Measurements from ENCODE around the gene OAT.

The OAT gene

DNA sequence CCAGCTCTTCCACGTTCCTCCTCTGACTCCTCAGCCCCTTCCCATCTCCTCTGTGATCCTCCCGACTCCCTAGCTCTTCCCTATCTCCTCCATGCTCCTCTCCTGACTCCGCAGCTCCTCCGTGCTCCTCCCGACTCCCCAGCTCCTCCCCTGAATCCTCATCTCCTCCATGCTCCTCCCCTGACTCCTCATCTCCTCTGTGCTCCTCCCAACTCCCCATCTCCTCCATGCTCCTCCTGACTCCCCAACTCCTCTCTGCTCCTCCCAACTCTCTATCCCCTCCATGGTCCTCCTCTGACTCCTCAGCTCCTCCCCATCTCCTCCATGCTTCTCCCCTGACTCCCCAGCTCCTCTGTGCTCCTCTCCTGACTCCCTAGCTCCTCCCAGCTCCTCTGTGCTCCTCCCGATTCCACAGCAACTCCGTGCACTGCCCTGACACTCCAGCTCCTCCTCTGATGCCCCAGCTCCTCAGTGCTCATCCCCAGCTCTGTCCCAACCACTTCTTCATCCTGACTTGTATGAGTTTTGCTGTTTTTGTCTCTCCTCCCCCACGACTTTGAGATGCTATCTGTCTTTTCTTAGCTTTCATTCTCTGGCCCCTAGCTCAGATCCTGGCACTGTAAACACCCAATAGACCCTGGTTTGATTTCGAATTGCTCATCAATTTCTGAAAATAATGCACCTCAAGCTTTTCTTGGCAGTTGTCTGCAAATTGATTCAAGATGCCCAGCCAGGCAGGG, 38.3 kb downstream of the OAT start:
- ATAC-seq: no peak
- TF ChIP-seq TOX (CRISPR knock-in tag; IDR thresholded peaks at IDR 0.05; ENCODE audit: borderline replicate concordance): no peak
- no peak for TF ChIP-seq ZNF565 (CRISPR knock-in tag; conservative IDR thresholded peaks at IDR 0.05; ENCODE audit: low read depth)

DNA sequence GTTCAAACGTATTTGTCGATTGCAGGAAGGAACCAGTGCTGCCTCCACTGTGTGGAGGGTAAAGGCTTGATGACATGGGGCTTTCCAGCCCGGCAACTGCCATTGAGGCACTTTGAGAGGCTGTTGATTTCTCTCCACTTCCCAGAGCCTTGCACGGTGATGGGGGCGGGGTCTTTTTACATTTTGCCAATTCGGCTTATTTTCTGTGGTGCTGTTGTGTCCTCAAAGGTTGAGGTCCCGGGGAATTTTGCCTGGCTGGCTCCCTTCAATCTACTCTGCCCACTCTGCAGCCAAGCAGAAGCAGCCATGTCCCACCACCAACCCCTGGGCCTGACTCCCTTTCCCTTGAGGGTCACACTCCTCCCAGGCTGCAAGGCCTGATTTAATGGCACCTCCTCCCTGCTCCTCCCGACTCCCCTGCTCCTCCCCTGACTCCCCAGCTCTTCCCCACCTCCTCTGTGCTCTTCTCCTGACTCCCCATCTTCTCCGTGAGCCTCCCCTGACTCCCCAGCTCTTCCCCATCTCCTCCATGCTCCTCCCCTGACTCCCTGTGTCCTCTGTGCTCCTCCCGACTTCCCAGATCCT, 39.0 kb downstream of the OAT start:
- ATAC-seq: no peak
- TF ChIP-seq TOX (CRISPR knock-in tag; IDR thresholded peaks at IDR 0.05; ENCODE audit: borderline replicate concordance): no peak
- TF ChIP-seq ZC3H10 (CRISPR knock-in tag; IDR thresholded peaks at IDR 0.05): no peak
- no peak for TF ChIP-seq ZNF70 (CRISPR knock-in tag; IDR thresholded peaks at IDR 0.05)
- TF ChIP-seq ISL1 (CRISPR knock-in tag; IDR thresholded peaks at IDR 0.05): no peak
- no peak for TF ChIP-seq ESRRG (CRISPR knock-in tag; IDR thresholded peaks at IDR 0.05)
- no peak for TF ChIP-seq BACH2 (CRISPR knock-in tag; IDR thresholded peaks at IDR 0.05; ENCODE audit: borderline replicate concordance)
- TF ChIP-seq, protein P1, sequence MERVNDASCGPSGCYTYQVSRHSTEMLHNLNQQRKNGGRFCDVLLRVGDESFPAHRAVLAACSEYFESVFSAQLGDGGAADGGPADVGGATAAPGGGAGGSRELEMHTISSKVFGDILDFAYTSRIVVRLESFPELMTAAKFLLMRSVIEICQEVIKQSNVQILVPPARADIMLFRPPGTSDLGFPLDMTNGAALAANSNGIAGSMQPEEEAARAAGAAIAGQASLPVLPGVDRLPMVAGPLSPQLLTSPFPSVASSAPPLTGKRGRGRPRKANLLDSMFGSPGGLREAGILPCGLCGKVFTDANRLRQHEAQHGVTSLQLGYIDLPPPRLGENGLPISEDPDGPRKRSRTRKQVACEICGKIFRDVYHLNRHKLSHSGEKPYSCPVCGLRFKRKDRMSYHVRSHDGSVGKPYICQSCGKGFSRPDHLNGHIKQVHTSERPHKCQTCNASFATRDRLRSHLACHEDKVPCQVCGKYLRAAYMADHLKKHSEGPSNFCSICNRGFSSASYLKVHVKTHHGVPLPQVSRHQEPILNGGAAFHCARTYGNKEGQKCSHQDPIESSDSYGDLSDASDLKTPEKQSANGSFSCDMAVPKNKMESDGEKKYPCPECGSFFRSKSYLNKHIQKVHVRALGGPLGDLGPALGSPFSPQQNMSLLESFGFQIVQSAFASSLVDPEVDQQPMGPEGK (CRISPR knock-in tag; IDR thresholded peaks at IDR 0.05; ENCODE audit: borderline replicate concordance): no peak
- TF ChIP-seq ZNF8 (CRISPR knock-in tag; IDR thresholded peaks at IDR 0.05): no peak
- TF ChIP-seq, protein P2, sequence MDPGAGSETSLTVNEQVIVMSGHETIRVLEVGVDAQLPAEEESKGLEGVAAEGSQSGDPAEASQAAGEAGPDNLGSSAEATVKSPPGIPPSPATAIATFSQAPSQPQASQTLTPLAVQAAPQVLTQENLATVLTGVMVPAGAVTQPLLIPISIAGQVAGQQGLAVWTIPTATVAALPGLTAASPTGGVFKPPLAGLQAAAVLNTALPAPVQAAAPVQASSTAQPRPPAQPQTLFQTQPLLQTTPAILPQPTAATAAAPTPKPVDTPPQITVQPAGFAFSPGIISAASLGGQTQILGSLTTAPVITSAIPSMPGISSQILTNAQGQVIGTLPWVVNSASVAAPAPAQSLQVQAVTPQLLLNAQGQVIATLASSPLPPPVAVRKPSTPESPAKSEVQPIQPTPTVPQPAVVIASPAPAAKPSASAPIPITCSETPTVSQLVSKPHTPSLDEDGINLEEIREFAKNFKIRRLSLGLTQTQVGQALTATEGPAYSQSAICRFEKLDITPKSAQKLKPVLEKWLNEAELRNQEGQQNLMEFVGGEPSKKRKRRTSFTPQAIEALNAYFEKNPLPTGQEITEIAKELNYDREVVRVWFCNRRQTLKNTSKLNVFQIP (CRISPR knock-in tag; IDR thresholded peaks at IDR 0.05; ENCODE audit: borderline replicate concordance, low read depth): no peak
- TF ChIP-seq RARB (CRISPR knock-in tag; IDR thresholded peaks at IDR 0.05): no peak
- no peak for TF ChIP-seq ZNF565 (CRISPR knock-in tag; conservative IDR thresholded peaks at IDR 0.05; ENCODE audit: low read depth)

DNA sequence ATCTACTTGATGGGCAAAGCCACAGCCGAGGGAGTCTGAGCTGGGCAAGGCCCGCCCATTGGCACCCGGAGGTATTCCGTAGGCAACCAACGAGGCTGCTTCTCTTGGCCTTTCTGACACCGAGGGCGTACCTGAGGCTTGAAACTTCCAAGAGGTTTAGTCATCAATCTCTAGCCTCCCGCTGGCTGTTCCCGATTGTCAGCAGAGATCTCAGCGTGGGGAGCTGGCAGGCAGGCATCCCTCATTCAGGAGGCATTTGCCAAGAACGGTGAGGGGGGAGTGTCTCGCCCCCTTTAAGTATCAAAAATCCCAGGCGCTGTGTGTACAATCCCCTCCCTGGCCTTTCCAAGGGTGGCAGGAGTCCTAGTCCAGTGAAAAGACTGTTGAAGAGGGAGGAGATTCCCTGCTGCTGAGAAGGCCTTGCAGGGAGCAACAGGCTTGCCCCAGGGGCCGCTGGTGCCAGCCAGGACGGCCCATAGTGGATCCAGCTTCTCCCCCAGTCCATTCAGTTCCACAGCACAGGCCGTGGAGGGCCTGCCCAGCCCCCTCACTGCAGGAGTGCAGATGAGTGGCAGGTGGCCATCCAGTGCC, 39.7 kb downstream of the OAT start:
- no peak; the same call in 2 of the 3 replicates for ATAC-seq
- no peak for TF ChIP-seq ARNTL (CRISPR knock-in tag; IDR thresholded peaks at IDR 0.05; ENCODE audit: borderline replicate concordance, low read depth)
- TF ChIP-seq, protein P3, sequence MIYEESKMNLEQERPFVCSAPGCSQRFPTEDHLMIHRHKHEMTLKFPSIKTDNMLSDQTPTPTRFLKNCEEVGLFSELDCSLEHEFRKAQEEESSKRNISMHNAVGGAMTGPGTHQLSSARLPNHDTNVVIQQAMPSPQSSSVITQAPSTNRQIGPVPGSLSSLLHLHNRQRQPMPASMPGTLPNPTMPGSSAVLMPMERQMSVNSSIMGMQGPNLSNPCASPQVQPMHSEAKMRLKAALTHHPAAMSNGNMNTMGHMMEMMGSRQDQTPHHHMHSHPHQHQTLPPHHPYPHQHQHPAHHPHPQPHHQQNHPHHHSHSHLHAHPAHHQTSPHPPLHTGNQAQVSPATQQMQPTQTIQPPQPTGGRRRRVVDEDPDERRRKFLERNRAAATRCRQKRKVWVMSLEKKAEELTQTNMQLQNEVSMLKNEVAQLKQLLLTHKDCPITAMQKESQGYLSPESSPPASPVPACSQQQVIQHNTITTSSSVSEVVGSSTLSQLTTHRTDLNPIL (CRISPR knock-in tag; IDR thresholded peaks at IDR 0.05; ENCODE audit: low read depth): no peak
- TF ChIP-seq, protein P4, sequence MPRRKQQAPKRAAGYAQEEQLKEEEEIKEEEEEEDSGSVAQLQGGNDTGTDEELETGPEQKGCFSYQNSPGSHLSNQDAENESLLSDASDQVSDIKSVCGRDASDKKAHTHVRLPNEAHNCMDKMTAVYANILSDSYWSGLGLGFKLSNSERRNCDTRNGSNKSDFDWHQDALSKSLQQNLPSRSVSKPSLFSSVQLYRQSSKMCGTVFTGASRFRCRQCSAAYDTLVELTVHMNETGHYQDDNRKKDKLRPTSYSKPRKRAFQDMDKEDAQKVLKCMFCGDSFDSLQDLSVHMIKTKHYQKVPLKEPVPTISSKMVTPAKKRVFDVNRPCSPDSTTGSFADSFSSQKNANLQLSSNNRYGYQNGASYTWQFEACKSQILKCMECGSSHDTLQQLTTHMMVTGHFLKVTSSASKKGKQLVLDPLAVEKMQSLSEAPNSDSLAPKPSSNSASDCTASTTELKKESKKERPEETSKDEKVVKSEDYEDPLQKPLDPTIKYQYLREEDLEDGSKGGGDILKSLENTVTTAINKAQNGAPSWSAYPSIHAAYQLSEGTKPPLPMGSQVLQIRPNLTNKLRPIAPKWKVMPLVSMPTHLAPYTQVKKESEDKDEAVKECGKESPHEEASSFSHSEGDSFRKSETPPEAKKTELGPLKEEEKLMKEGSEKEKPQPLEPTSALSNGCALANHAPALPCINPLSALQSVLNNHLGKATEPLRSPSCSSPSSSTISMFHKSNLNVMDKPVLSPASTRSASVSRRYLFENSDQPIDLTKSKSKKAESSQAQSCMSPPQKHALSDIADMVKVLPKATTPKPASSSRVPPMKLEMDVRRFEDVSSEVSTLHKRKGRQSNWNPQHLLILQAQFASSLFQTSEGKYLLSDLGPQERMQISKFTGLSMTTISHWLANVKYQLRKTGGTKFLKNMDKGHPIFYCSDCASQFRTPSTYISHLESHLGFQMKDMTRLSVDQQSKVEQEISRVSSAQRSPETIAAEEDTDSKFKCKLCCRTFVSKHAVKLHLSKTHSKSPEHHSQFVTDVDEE (CRISPR knock-in tag; IDR thresholded peaks at IDR 0.05): no peak
- no peak for TF ChIP-seq ISL1 (CRISPR knock-in tag; IDR thresholded peaks at IDR 0.05)
- TF ChIP-seq SNAI2 (CRISPR knock-in tag; IDR thresholded peaks at IDR 0.05): no peak
- no peak for TF ChIP-seq ZFP3 (CRISPR knock-in tag; IDR thresholded peaks at IDR 0.05)
- TF ChIP-seq ZFP30 (CRISPR knock-in tag; IDR thresholded peaks at IDR 0.05): no peak
- TF ChIP-seq GLIS3 (CRISPR knock-in tag; IDR thresholded peaks at IDR 0.05): no peak

DNA sequence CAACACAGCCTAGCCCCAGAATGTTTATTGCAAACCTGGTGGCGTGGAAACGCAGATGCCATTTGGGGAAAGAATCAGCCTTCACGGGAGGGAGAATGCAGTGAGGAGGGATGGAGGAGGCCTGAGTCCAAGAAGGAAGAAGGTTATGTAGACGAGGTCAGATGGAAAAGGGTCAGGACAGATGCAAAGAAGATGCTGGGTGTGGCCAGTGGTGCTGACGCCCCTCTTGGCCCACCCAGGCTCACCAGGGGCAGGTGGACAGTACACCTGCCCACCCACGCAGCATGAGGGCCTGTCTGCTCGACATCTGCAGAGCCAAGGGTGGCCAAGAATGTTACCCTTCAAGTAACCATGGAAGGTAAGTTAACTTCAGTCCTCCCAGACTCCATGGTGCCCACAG, 40.5 kb downstream of the OAT start:
- no peak for ATAC-seq
- TF ChIP-seq ESRRG (CRISPR knock-in tag; IDR thresholded peaks at IDR 0.05): no peak
- TF ChIP-seq, protein P3 (CRISPR knock-in tag; IDR thresholded peaks at IDR 0.05; ENCODE audit: low read depth): no peak
- no peak for TF ChIP-seq SNAI2 (CRISPR knock-in tag; IDR thresholded peaks at IDR 0.05)
- TF ChIP-seq, protein P2 (CRISPR knock-in tag; IDR thresholded peaks at IDR 0.05; ENCODE audit: borderline replicate concordance, low read depth): no peak
- TF ChIP-seq ZFP3 (CRISPR knock-in tag; IDR thresholded peaks at IDR 0.05): no peak
- no peak for TF ChIP-seq TOX (CRISPR knock-in tag; IDR thresholded peaks at IDR 0.05; ENCODE audit: borderline replicate concordance)
- TF ChIP-seq, protein P5, sequence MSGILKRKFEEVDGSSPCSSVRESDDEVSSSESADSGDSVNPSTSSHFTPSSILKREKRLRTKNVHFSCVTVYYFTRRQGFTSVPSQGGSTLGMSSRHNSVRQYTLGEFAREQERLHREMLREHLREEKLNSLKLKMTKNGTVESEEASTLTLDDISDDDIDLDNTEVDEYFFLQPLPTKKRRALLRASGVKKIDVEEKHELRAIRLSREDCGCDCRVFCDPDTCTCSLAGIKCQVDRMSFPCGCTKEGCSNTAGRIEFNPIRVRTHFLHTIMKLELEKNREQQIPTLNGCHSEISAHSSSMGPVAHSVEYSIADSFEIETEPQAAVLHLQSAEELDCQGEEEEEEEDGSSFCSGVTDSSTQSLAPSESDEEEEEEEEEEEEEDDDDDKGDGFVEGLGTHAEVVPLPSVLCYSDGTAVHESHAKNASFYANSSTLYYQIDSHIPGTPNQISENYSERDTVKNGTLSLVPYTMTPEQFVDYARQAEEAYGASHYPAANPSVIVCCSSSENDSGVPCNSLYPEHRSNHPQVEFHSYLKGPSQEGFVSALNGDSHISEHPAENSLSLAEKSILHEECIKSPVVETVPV (CRISPR knock-in tag; IDR thresholded peaks at IDR 0.05): no peak
- TF ChIP-seq ZC3H10 (CRISPR knock-in tag; IDR thresholded peaks at IDR 0.05): no peak
- TF ChIP-seq CSDC2 (CRISPR knock-in tag; IDR thresholded peaks at IDR 0.05): no peak

Measured in SK-N-SH treated with all-trans-retinoic acid at 6 μM for 48 hours (cell line).